AG08395 (cell line): ENCODE data around the gene TAF11L9.
"Not testable (repeated sequence)": the region's sequence is repeated elsewhere in the genome, so short reads cannot be mapped to it uniquely, and the experiment has no call there.

Experiments used
- DNase-seq: peaks from one replicate; pipeline ENCODE4 v3.0.0; 2012; ENCODE audit warnings: mixed read lengths, low spot score

TAF11L9 gene

GRCh38 chr5:17594255-17594654 is at the start of gene TAF11L9:
TSS of gene TAF11L9 (minus strand) at chr5:17594394.
- DNase-seq, result not testable (repeated sequence)

- no peak for DNase-seq
Measured at GRCh38 chr5:17634160-17634559, 40.0 kb upstream of the TAF11L9 start, which contains the start of gene TAF11L14. TSS of gene TAF11L14 (plus strand) at chr5:17634460.

GRCh38 chr5:17631788-17632187 is 37.6 kb upstream of the TAF11L9 start, which contains the start of gene TAF11L13:
TSS of gene TAF11L13 (plus strand) at chr5:17632088.
- DNase-seq, result not testable (repeated sequence)

GRCh38 chr5:17625686-17626085 is 31.5 kb upstream of the TAF11L9 start:
- no peak for DNase-seq

GRCh38 chr5:17620627-17621026 is 26.4 kb upstream of the TAF11L9 start:
- DNase-seq, result no peak

- DNase-seq, result no peak
Measured at GRCh38 chr5:17619354-17619753, 25.2 kb upstream of the TAF11L9 start.

- no peak for DNase-seq
Measured at GRCh38 chr5:17614872-17615605, 20.8 kb upstream of the TAF11L9 start.

- DNase-seq, result not testable (repeated sequence)
Measured at GRCh38 chr5:17610092-17610491, 15.9 kb upstream of the TAF11L9 start, which contains the start of gene TAF11L12. TSS of gene TAF11L12 (plus strand) at chr5:17610392.

GRCh38 chr5:17607461-17607860 is 13.3 kb upstream of the TAF11L9 start:
- DNase-seq, result not testable (repeated sequence)

GRCh38 chr5:17604951-17605350 is 10.8 kb upstream of the TAF11L9 start:
- DNase-seq, result no peak

- not testable (repeated sequence) for DNase-seq
Measured at GRCh38 chr5:17603880-17604279, 9.7 kb upstream of the TAF11L9 start, which contains the start of gene TAF11L11. TSS of gene TAF11L11 (plus strand) at chr5:17604183.

- DNase-seq, result not testable (repeated sequence)
Measured at GRCh38 chr5:17597728-17598127, 3.5 kb upstream of the TAF11L9 start, which contains the start of gene TAF11L10. TSS of gene TAF11L10 (minus strand) at chr5:17597828.

- DNase-seq, result not testable (repeated sequence)
Measured at GRCh38 chr5:17590860-17591259, 3.3 kb downstream of the TAF11L9 start, which contains the start of gene TAF11L8. TSS of gene TAF11L8 (minus strand) at chr5:17590960.

- DNase-seq, result not testable (repeated sequence)
Measured at GRCh38 chr5:17585658-17586057, 8.5 kb downstream of the TAF11L9 start, which contains the start of gene TAF11L7. TSS of gene TAF11L7 (minus strand) at chr5:17585758.
